H54 (cell line): Measurements from ENCODE around the gene SUCNR1.
A peak's percentile ranks its signal among the peaks of the same experiment; 100 is the strongest.
"Not testable (repeated sequence)": the region's sequence is repeated elsewhere in the genome, so short reads cannot be mapped to it uniquely, and the experiment has no call there.

Source experiments
- DNase-seq: peaks from one replicate; pipeline ENCODE4 v3.0.0; 2011; ENCODE audit warnings: low spot score, mixed read lengths; ENCODE audit not compliant: insufficient read length
- FAIRE-seq: peaks from 3 replicates; lab custom pipeline; 2011; peaks lifted over from hg19 to GRCh38; lab: Jason Lieb, UNC
- POLR2A ChIP-seq: IDR thresholded peaks from 2 replicates; pipeline ENCODE4 v1.6.1; 2011; ENCODE audit warnings: low read depth, mild to moderate bottlenecking, low read length

The SUCNR1 gene

GRCh38 chr3:151879679-151880415 lies 6.4 kb downstream of the SUCNR1 start:
- DNase-seq, result no peak
- TF ChIP-seq POLR2A, result no peak
- no peak for FAIRE-seq

DNA sequence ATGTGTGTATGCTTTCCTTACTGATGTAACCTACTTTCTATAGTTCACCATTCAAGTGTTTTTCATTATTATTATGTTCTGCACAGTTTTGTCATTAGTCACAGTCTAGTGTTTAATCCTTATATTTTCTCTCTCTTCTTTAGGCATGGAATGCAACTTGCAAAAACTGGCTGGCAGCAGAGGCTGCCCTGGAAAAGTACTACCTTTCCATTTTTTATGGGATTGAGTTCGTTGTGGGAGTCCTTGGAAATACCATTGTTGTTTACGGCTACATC lies 6.9 kb downstream of the SUCNR1 start:
- no peak for DNase-seq
- no peak for TF ChIP-seq POLR2A
- no peak for FAIRE-seq

DNA sequence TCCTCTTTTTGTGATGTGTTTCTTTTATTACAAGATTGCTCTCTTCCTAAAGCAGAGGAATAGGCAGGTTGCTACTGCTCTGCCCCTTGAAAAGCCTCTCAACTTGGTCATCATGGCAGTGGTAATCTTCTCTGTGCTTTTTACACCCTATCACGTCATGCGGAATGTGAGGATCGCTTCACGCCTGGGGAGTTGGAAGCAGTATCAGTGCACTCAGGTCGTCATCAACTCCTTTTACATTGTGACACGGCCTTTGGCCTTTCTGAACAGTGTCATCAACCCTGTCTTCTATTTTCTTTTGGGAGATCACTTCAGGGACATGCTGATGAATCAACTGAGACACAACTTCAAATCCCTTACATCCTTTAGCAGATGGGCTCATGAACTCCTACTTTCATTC lies 7.7 kb downstream of the SUCNR1 start:
- no peak for TF ChIP-seq POLR2A
- no peak for FAIRE-seq

DNA sequence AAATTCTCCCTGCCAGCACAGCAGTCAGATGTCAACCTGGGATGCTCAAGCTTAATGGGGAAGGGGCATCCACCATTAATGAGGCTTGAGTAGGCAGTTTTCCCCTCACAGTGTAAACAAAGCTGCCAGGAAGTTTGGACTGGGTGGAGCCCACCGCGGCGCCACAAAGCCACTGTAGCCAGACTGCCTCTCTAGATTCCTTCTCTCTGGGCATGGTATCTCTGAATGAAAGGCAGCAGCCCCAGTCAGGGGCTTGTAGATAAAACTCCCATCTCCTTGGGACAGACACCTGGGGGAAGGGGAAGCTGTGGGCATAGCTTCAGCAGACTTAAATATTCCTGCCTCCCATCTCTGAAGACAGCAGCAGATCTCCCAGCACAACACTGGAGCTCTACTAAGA lies 12.0 kb downstream of the SUCNR1 start:
- FAIRE-seq, DNase-seq: not testable (repeated sequence)

More for the DNA sequence above, 7.7 kb downstream of the SUCNR1 start:
- no peak for DNase-seq

DNA sequence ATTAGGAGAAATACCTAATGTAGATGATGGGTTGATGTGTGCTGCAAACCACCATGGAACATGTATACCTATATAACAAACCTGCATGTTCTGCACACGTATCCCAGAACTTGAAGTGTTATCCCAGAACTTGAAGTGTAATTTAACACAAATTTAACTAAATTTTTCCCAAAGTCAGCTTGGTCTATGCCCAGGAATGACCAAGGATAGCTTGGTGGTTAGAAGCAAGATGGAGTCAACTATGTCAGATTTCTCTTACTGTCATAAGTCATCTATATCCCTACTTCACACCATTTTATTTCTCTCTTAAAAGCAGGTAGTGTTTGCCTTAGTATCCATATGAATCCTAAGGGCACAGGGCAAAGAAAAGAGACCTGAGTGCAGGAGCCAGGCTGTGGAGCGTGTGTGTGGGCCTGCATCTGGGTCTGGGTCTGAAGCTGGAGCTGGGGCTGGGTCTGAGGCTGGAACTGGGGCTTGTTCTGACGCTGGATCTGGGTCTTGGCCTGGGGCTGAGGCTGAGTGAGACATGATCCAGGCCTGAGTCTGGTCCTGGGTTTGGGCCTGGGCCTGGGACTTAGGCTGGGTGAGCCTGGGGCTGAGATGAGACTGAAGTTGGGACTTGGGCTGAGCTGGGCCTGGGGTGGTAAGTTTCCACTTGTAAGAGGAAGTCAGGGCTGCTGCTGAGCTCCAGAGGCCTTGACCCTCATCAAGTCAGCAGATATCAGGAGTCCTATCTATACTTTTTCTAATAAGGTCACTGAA lies 14.2 kb downstream of the SUCNR1 start:
- DNase-seq, FAIRE-seq: not testable (repeated sequence)

DNA sequence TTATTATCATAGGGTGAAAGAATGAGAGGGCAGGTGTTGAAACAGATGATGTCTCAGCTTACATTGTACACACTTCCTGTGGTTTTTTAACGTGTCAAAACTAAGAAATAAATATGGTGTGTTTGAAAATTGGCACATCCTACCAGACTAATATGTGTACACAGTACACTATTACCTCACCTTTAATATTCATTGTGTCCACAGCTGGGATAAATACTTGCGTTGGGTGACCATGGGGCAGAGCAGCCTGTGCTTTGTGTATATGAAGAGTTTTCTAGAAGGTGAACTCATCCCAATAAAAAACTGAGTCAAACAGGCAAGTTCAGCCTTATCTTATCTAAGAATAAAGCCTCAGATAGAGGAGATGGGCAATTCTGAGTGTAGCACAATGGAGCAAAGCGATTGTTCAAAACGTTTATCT lies 17.3 kb downstream of the SUCNR1 start:
- DNase-seq, result no peak
- peak; percentile 15 for FAIRE-seq
- no peak for TF ChIP-seq POLR2A

- FAIRE-seq, result no peak
- no peak for DNase-seq
- no peak for TF ChIP-seq POLR2A
These were observed 18.3 kb downstream of the SUCNR1 start for GRCh38 chr3:151891721-151892120.

- DNase-seq (no peak), FAIRE-seq (no peak)
- no peak for TF ChIP-seq POLR2A
These were observed 20.8 kb downstream of the SUCNR1 start for GRCh38 chr3:151894219-151894618.

GRCh38 chr3:151895478-151896241 lies 22.2 kb downstream of the SUCNR1 start:
- FAIRE-seq (no peak), DNase-seq (no peak)
- TF ChIP-seq POLR2A, result no peak

DNA sequence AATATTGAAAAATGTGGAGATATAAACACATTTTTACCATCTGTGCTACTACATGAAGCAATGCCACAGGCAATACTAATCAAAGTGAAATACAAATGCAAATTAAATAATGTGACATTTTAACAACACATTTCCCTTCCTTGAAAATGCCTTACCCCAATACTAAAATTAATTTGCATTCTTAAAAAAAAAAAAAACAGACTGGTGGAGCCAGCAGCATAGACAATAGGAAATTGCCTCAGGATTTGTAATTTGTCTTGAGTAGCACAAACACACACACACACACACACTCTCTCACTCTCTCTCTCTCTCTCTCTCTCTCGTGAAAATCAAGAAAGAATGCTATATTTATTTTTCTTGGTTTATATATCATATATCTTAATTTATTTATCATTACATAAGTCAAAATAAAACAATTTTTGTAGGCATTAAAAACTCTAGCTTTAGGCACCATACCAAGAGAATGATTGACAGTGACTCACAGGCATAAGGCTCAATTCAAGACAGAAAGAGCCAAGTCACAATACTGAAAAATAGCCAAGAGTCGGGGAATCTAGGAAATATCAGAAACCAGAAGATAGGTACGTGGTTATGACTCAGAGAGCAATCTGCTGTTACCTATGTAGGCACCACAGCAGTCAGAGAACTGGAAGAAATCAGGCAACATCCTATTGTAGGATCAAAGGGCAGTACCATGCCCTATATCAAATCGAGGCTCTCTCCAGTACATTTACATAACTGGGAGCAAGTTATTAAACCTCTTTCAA lies 23.0 kb downstream of the SUCNR1 start:
- DNase-seq (no peak), FAIRE-seq (no peak)
- no peak for TF ChIP-seq POLR2A

DNA sequence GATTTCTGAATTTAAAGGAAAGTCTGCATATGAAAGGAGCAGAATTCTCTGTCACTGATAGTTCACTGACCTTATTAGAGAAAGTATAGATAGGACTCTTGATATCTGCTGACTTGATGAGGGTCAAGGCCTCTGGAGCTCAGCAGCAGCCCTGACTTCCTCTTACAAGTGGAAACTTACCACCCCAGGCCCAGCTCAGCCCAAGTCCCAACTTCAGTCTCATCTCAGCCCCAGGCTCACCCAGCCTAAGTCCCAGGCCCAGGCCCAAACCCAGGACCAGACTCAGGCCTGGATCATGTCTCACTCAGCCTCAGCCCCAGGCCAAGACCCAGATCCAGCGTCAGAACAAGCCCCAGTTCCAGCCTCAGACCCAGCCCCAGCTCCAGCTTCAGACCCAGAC lies 24.7 kb downstream of the SUCNR1 start:
- FAIRE-seq, result peak; percentile 65

DNA sequence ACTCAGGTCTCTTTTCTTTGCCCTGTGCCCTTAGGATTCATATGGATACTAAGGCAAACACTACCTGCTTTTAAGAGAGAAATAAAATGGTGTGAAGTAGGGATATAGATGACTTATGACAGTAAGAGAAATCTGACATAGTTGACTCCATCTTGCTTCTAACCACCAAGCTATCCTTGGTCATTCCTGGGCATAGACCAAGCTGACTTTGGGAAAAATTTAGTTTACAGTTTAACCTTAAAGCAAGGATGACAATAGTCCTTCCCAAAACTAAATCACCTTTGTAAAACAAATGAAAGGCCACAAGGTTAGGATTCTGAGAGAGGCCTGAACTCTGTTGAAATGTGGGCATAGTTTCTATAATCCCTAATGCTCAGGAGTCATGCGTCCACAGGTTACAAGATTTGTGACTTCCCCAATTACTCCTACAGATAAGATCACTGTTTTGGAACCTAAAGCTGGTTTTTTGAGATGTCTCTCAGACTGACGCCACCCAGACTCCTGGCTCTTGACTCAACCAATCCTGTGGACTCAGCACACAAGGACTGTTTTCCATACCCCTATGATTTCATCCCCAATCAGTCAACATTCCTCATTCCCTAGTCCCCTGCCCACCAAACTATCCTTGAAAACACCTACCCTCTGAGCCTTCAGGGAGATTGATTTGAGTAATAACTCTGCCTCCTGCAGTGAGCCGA lies 25.3 kb downstream of the SUCNR1 start:
- DNase-seq, FAIRE-seq: not testable (repeated sequence)

More for the DNA sequence above, 24.7 kb downstream of the SUCNR1 start:
- not testable (repeated sequence) for DNase-seq

- no peak for DNase-seq
- FAIRE-seq, result no peak
- no peak for TF ChIP-seq POLR2A
These were observed 26.6 kb downstream of the SUCNR1 start for GRCh38 chr3:151899996-151900395.
